WTC11 (cell line): Measurements from ENCODE around the gene SLC25A21. TPM values are rescaled to one million over a fixed set of nuclear protein-coding genes. Genes with fewer than 3 reads are reported as not detected.

ENCODE experiments used
- ATAC-seq: fragments of 200-7000 bp; cut with Tn5 transposase; 2 replicates; pipeline ENCODE4 v1.10.0; 2021; ENCODE audit warnings: mild to moderate bottlenecking, moderate library complexity
- CTCF ChIA-PET: fragments of 300-600 bp; sonication (Branson Sonifier 250); formaldehyde crosslinking; loops from one replicate; lab custom pipeline; 2021; ENCODE audit warnings: antibody characterized with exemption; lab: Charles Lee
- POLR2A ChIA-PET: fragments of 350-600 bp; sonication (Branson Sonifier 250); formaldehyde crosslinking; loops from one replicate; lab custom pipeline; 2021; ENCODE audit warnings: antibody characterized with exemption; lab: Charles Lee
- DNase-seq: peaks from one replicate; pipeline ENCODE4 v3.0.0; 2021; ENCODE audit warnings: low spot score
- H3K27ac Mint-ChIP-seq: 2 replicates; pipeline ENCODE4 v1.8.0; 2021; ENCODE audit warnings: mixed read lengths
- H3K27me3 Mint-ChIP-seq: 2 replicates; pipeline ENCODE4 v1.8.0; 2021; ENCODE audit warnings: low read depth, mild to moderate bottlenecking, moderate library complexity, mixed read lengths
- H3K36me3 Mint-ChIP-seq: 2 replicates; pipeline ENCODE4 v1.8.0; 2021; ENCODE audit warnings: mixed read lengths
- H3K4me1 Mint-ChIP-seq: 2 replicates; pipeline ENCODE4 v1.8.0; 2022; ENCODE audit warnings: mixed read lengths
- H3K4me3 Mint-ChIP-seq: 2 replicates; pipeline ENCODE4 v1.8.0; 2021; ENCODE audit warnings: mild to moderate bottlenecking, moderate library complexity, mixed read lengths
- H3K9me3 Mint-ChIP-seq: 2 replicates; pipeline ENCODE4 v1.8.0; 2021; ENCODE audit warnings: mixed read lengths
- ATF1 ChIP-seq: sonication (generic); formaldehyde crosslinking; IDR thresholded peaks from 2 replicates; pipeline ENCODE4 v1.8.1; 2023; ENCODE audit warnings: mild to moderate bottlenecking, moderate library complexity, missing genetic modification reagents
- NR2C2 ChIP-seq: sonication (generic); formaldehyde crosslinking; IDR thresholded peaks from 2 replicates; pipeline ENCODE4 v1.8.0; 2022; ENCODE audit warnings: mild to moderate bottlenecking, missing genetic modification reagents
- SMAD4 ChIP-seq: sonication (generic); formaldehyde crosslinking; IDR thresholded peaks from 2 replicates; pipeline ENCODE4 v1.8.0; 2022; ENCODE audit warnings: mild to moderate bottlenecking, missing genetic modification reagents
- SP1 ChIP-seq: sonication (generic); formaldehyde crosslinking; conservative IDR thresholded peaks from 2 replicates; pipeline ENCODE4 v1.8.1; 2022; ENCODE audit warnings: missing genetic modification reagents
- ZBTB21 ChIP-seq: sonication (generic); formaldehyde crosslinking; IDR thresholded peaks from 2 replicates; pipeline ENCODE4 v1.8.1; 2023; ENCODE audit warnings: mild to moderate bottlenecking, missing genetic modification reagents, borderline replicate concordance
- ZNF121 ChIP-seq: sonication (generic); formaldehyde crosslinking; IDR thresholded peaks from 2 replicates; pipeline ENCODE4 v1.8.0; 2023; ENCODE audit warnings: missing genetic modification reagents
- ZNF263 ChIP-seq: sonication (generic); formaldehyde crosslinking; IDR thresholded peaks from 2 replicates; pipeline ENCODE4 v1.8.1; 2022; ENCODE audit warnings: low read depth, mild to moderate bottlenecking, moderate library complexity, missing genetic modification reagents
- ZNF317 ChIP-seq: sonication (generic); formaldehyde crosslinking; IDR thresholded peaks from 2 replicates; pipeline ENCODE4 v1.8.1; 2023; ENCODE audit warnings: low read depth, mild to moderate bottlenecking, moderate library complexity, missing genetic modification reagents, borderline replicate concordance
- total RNA-seq: library from RNA; stranded (reverse); gene quantifications from 3 replicates; pipeline ENCODE4 v1.2.3, GENCODE V29; 2021
- TF ChIP-seq, protein P1 (sequence below): sonication (generic); formaldehyde crosslinking; IDR thresholded peaks from 2 replicates; pipeline ENCODE4 v1.8.0; 2022; ENCODE audit warnings: mild to moderate bottlenecking, missing genetic modification reagents
- TF ChIP-seq, protein P2 (sequence below): sonication (generic); formaldehyde crosslinking; IDR thresholded peaks from 2 replicates; pipeline ENCODE4 v1.8.1; 2023; ENCODE audit warnings: mild to moderate bottlenecking, missing genetic modification reagents
- TF ChIP-seq, protein P3 (sequence below): fragments of 250-450 bp; sonication (Bioruptor Pico); IDR thresholded peaks from 2 replicates; pipeline ENCODE4 v1.9.0; 2021; ENCODE audit warnings: moderate library complexity, mild to moderate bottlenecking, inconsistent platforms, borderline replicate concordance
- TF ChIP-seq, protein P4 (sequence below): sonication (generic); formaldehyde crosslinking; IDR thresholded peaks from 2 replicates; pipeline ENCODE4 v1.8.1; 2022; ENCODE audit warnings: mild to moderate bottlenecking, missing genetic modification reagents, moderate library complexity, borderline replicate concordance
- TF ChIP-seq, protein P5 (sequence below): fragments of 250-450 bp; sonication (Bioruptor Pico); IDR thresholded peaks from 2 replicates; pipeline ENCODE4 v1.9.0; 2021; ENCODE audit warnings: mild to moderate bottlenecking, borderline replicate concordance
- TF ChIP-seq, protein P6 (sequence below): sonication (generic); formaldehyde crosslinking; IDR thresholded peaks from 2 replicates; pipeline ENCODE4 v1.8.0; 2022; ENCODE audit warnings: mild to moderate bottlenecking, missing genetic modification reagents

The SLC25A21 gene
- total RNA-seq, 1 experiment from 2014 or later: 8.2 TPM

DNA sequence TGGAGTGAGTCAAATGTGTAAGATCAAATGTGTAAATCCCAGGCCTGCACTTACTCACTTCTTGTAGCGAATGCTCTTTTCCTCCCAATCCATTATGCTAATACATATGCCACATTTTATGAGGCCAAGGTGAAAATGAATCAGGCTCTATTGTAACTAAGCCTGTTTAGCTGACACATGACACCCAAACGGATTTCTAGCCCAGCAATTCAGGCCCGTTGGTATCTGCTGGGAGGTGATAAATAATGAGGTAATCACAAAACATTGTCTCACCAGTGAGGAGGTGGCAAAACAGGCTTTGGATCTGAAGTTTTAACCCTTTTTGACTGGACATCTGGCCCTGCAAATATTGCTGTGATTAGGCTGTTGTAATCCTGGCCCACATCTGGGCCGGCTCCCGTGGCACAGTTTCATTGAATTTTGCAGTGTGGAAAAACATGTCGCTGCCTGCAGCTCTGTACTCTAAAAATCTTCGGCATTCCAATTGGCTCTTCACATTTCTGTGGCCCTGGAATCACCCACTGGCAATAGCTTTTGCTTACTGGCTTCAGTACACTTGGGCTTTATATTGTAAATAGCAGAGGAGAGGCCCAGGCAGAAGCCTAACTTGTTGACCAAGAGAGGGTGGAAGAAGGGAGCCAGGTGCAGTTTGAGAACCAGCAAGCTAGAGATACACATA is 404.7 kb downstream of the SLC25A21 start:
- Mint-ChIP-seq H3K4me1 (peaks cover 30% of the 10 kb centered on the region), H3K36me3 (no peaks in the 10 kb centered on the region)
- TF ChIP-seq SMAD4 (no peak), ZBTB21 (no peak), ATF1 (no peak), SP1 (CRISPR knock-in tag) (no peak)
- TF ChIP-seq, protein P1, sequence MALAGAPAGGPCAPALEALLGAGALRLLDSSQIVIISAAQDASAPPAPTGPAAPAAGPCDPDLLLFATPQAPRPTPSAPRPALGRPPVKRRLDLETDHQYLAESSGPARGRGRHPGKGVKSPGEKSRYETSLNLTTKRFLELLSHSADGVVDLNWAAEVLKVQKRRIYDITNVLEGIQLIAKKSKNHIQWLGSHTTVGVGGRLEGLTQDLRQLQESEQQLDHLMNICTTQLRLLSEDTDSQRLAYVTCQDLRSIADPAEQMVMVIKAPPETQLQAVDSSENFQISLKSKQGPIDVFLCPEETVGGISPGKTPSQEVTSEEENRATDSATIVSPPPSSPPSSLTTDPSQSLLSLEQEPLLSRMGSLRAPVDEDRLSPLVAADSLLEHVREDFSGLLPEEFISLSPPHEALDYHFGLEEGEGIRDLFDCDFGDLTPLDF (CRISPR knock-in tag): no peak
- TF ChIP-seq, protein P2, sequence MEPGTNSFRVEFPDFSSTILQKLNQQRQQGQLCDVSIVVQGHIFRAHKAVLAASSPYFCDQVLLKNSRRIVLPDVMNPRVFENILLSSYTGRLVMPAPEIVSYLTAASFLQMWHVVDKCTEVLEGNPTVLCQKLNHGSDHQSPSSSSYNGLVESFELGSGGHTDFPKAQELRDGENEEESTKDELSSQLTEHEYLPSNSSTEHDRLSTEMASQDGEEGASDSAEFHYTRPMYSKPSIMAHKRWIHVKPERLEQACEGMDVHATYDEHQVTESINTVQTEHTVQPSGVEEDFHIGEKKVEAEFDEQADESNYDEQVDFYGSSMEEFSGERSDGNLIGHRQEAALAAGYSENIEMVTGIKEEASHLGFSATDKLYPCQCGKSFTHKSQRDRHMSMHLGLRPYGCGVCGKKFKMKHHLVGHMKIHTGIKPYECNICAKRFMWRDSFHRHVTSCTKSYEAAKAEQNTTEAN: no peak
- TF ChIP-seq, all 79 proteins: peak for 0
- no peaks in the 10 kb centered on the region for H3K27me3 Mint-ChIP-seq
- DNase-seq (no peak), ATAC-seq (peak; percentile 73)
- peak overlapping the region; percentile 11; the same call in 1 of the 2 replicates for H3K4me3 Mint-ChIP-seq
- no peaks in the 10 kb centered on the region for H3K9me3 Mint-ChIP-seq
- CTCF ChIA-PET: interaction anchor here (0.9 to 2.3 kb wide), 9 partner anchors 10 to 698 kb away, joined by 3 to 11 read pairs (median 4); no protein-coding TSS in a partner anchor
- peak overlapping the region; percentile 93 for H3K27ac Mint-ChIP-seq
- POLR2A ChIA-PET: no interaction called here

DNA sequence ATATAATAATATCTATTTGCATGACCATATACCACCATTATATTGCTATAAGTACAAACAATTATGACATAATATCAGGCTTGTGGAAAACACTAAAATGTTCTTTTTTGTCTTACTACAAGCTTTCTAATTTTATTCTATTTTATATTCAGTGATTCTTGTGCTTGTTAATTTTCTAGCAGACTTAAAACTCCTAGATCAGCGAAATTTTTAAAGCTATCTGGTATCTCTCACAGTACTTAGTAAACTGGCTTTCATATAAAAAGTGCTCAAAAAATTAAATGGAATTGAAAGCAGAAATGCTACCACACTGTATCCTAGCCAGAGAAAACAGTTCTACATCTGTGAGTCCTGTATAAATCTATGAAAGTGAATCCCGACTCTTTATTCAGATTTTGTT is 405.4 kb downstream of the SLC25A21 start:
- no peak for ATAC-seq
- TF ChIP-seq NR2C2 (CRISPR knock-in tag) (no peak), ZNF317 (CRISPR knock-in tag) (no peak), ZNF121 (CRISPR knock-in tag) (no peak), ZNF263 (CRISPR knock-in tag) (no peak)
- TF ChIP-seq, protein P2: no peak
- TF ChIP-seq, protein P3, sequence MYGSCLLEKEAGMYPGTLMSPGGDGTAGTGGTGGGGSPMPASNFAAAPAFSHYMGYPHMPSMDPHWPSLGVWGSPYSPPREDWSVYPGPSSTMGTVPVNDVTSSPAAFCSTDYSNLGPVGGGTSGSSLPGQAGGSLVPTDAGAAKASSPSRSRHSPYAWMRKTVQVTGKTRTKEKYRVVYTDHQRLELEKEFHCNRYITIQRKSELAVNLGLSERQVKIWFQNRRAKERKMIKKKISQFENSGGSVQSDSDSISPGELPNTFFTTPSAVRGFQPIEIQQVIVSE (CRISPR knock-in tag): no peak
- TF ChIP-seq, protein P4, sequence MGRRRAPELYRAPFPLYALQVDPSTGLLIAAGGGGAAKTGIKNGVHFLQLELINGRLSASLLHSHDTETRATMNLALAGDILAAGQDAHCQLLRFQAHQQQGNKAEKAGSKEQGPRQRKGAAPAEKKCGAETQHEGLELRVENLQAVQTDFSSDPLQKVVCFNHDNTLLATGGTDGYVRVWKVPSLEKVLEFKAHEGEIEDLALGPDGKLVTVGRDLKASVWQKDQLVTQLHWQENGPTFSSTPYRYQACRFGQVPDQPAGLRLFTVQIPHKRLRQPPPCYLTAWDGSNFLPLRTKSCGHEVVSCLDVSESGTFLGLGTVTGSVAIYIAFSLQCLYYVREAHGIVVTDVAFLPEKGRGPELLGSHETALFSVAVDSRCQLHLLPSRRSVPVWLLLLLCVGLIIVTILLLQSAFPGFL: no peak
- TF ChIP-seq, protein P5, sequence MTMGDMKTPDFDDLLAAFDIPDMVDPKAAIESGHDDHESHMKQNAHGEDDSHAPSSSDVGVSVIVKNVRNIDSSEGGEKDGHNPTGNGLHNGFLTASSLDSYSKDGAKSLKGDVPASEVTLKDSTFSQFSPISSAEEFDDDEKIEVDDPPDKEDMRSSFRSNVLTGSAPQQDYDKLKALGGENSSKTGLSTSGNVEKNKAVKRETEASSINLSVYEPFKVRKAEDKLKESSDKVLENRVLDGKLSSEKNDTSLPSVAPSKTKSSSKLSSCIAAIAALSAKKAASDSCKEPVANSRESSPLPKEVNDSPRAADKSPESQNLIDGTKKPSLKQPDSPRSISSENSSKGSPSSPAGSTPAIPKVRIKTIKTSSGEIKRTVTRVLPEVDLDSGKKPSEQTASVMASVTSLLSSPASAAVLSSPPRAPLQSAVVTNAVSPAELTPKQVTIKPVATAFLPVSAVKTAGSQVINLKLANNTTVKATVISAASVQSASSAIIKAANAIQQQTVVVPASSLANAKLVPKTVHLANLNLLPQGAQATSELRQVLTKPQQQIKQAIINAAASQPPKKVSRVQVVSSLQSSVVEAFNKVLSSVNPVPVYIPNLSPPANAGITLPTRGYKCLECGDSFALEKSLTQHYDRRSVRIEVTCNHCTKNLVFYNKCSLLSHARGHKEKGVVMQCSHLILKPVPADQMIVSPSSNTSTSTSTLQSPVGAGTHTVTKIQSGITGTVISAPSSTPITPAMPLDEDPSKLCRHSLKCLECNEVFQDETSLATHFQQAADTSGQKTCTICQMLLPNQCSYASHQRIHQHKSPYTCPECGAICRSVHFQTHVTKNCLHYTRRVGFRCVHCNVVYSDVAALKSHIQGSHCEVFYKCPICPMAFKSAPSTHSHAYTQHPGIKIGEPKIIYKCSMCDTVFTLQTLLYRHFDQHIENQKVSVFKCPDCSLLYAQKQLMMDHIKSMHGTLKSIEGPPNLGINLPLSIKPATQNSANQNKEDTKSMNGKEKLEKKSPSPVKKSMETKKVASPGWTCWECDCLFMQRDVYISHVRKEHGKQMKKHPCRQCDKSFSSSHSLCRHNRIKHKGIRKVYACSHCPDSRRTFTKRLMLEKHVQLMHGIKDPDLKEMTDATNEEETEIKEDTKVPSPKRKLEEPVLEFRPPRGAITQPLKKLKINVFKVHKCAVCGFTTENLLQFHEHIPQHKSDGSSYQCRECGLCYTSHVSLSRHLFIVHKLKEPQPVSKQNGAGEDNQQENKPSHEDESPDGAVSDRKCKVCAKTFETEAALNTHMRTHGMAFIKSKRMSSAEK: no peak
- TF ChIP-seq, protein P1 (CRISPR knock-in tag): no peak
- TF ChIP-seq, protein P6, sequence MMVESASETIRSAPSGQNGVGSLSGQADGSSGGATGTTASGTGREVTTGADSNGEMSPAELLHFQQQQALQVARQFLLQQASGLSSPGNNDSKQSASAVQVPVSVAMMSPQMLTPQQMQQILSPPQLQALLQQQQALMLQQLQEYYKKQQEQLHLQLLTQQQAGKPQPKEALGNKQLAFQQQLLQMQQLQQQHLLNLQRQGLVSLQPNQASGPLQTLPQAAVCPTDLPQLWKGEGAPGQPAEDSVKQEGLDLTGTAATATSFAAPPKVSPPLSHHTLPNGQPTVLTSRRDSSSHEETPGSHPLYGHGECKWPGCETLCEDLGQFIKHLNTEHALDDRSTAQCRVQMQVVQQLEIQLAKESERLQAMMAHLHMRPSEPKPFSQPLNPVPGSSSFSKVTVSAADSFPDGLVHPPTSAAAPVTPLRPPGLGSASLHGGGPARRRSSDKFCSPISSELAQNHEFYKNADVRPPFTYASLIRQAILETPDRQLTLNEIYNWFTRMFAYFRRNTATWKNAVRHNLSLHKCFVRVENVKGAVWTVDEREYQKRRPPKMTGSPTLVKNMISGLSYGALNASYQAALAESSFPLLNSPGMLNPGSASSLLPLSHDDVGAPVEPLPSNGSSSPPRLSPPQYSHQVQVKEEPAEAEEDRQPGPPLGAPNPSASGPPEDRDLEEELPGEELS (CRISPR knock-in tag): no peak
- TF ChIP-seq, all 79 proteins: peak for 0
- ChIA-PET CTCF (interaction anchor here (1.7 to 2.3 kb wide), 3 partner anchors 20 to 243 kb away, joined by 3 to 11 read pairs (median 7); no protein-coding TSS in a partner anchor), POLR2A (no interaction called here)
- H3K36me3 Mint-ChIP-seq: no peaks in the 10 kb centered on the region
- H3K27ac Mint-ChIP-seq: peak overlapping the region; percentile 93; the same call in 1 of the 2 replicates
- no peaks in the 10 kb centered on the region for H3K9me3 Mint-ChIP-seq
- H3K4me3 Mint-ChIP-seq: no peak overlapping the region
- H3K27me3 Mint-ChIP-seq: no peaks in the 10 kb centered on the region
- peaks cover 29% of the 10 kb centered on the region for H3K4me1 Mint-ChIP-seq
- no peak for DNase-seq
